GM13977 (cell line): ENCODE data around the gene TTC28.

ENCODE experiments used
- DNase-seq: peaks from one replicate; pipeline ENCODE4 v3.0.0; 2012; ENCODE audit warnings: low spot score
- in situ Hi-C: fragments of 300-500 bp; cut with MboI; formaldehyde crosslinking; loops from one replicate; pipeline ENCODE4 v1.12.0; 2022; ENCODE audit warnings: low sequenced_read_pairs, low pct_unique_long_range_greater_than_20kb, mixed read lengths, inconsistent platforms; ENCODE audit not compliant: unreplicated experiment
- TF ChIP-seq, protein P1 (sequence below): IDR thresholded peaks from 2 replicates; pipeline ENCODE4 v1.5.1; 2012; ENCODE audit warnings: mild to moderate bottlenecking, control low read depth; ENCODE audit not compliant: insufficient read depth; ENCODE audit errors: extremely low read depth, missing control alignments

TTC28 gene

DNA sequence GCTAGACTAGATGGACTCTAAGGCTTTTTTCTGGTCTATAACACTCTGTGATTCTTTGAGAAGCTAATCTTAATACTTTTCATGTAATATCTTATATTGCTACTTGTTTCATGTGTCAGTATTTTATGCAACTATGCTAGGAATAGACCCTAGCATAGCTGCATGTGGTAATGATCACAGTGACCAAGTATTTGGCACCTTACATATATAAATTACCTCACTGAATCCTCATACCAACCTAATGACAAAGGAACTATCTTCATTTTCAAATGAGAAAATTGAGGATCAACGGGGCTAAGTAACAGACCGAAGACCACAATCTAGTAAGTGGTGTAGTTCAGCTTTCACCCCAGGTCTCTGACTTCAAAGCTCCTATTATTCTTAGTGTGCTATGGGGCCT lies 433.2 kb downstream of the TTC28 start:
- in situ Hi-C loops = no loop called here
- TF ChIP-seq, protein P1, sequence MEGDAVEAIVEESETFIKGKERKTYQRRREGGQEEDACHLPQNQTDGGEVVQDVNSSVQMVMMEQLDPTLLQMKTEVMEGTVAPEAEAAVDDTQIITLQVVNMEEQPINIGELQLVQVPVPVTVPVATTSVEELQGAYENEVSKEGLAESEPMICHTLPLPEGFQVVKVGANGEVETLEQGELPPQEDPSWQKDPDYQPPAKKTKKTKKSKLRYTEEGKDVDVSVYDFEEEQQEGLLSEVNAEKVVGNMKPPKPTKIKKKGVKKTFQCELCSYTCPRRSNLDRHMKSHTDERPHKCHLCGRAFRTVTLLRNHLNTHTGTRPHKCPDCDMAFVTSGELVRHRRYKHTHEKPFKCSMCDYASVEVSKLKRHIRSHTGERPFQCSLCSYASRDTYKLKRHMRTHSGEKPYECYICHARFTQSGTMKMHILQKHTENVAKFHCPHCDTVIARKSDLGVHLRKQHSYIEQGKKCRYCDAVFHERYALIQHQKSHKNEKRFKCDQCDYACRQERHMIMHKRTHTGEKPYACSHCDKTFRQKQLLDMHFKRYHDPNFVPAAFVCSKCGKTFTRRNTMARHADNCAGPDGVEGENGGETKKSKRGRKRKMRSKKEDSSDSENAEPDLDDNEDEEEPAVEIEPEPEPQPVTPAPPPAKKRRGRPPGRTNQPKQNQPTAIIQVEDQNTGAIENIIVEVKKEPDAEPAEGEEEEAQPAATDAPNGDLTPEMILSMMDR = no peak
- no peak for DNase-seq

DNA sequence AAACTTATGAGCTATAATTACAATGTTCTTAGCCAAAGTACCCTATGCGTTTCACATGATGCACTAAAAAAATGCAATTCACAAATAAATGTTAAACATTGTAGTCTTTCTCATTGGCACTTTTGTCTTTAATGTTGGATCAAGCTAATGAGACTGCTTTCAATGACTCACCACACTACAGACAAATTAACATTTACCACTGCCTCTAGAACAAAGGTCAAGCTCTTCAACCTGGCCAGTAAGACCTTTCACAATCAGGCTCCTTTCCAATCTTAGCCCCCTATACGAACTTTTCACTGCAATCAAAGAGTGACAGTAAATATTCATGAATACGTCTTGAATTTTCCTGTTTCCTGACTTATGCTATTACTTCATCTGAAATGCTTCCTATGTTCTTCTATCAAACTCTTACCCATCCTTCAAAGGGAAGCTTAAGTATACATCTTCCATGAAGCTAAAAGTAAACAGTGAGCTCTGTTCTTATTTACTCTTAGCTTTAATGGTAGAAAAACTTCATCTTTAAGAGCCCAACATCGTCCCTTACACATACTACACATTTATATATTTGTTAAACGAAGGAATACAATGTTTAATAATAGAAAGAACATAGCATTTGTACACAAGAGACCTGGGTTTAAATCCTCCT lies 433.9 kb downstream of the TTC28 start:
- DNase-seq = no peak
- TF ChIP-seq, protein P1 = no peak
- in situ Hi-C loops = no loop called here

DNA sequence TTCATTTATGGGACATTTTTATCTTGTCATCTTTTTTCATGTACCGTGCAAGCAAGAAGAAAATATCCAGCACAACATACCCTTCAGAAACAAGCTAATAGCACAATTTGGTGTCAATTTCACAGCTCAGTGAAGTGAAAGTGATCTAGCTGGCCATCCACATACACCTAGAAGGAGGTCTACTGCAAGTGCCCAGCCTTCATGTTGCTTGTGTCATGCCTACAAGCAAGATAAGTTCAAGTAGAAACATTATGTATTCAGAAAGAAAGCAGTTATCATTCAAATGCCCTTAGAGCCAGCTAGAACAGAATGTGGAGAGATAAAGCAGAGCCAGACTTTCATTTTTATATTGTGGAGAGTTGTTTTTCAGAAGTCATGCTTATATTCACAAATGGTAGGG lies 434.9 kb downstream of the TTC28 start:
- in situ Hi-C loops = no loop called here
- TF ChIP-seq, protein P1 = no peak
- DNase-seq = no peak

DNA sequence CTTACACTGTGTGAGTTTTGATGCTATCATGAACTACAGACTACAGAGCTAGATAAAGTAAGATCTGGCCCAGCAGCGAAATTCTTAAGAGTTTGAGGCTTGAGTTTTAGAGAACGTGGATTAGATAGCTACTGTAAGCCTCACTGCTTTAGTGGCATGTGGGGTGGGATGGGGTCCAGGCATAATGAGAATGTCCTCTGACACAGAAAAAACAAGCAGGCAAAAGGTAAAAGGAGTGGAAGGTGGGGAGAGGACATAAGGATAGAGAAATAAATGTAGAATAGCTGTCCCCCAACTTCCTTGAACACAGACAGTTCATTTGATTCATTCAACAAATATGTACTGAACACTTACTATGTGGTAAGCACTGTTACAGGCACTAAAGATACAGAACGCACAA lies 436.1 kb downstream of the TTC28 start:
- DNase-seq = no peak
- TF ChIP-seq, protein P1 = no peak
- in situ Hi-C loops = no loop called here

DNA sequence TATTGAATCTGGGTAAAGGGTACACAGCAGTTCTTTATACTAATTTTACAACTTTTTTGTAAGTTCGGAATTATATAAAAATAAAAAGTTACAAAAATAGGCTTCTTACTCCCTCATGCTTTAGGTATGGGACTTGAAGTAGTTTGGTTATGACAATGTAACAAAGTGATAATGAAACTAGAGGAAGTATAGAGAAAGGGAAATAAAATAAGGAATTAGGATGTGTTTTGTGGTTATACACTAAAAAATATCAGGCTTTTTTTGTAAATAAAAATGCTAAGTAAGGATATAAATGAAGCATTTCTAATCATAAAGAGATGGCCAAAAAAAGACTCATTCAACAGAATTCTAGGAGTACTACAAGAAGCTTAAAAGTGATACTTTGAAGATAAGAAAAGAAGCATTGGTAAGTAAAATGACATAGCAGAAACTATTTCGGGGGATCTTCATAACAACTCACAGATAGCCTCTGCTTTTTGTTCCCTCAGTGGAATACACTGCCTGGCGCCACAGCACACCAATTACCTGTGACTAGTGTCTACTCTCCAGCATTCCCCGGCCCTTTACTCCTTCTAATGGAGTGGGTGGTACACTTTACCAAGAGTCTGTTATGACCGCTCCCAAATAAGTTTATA lies 437.9 kb downstream of the TTC28 start:
- DNase-seq = no peak
- in situ Hi-C loops = no loop called here
- TF ChIP-seq, protein P1 = no peak

DNA sequence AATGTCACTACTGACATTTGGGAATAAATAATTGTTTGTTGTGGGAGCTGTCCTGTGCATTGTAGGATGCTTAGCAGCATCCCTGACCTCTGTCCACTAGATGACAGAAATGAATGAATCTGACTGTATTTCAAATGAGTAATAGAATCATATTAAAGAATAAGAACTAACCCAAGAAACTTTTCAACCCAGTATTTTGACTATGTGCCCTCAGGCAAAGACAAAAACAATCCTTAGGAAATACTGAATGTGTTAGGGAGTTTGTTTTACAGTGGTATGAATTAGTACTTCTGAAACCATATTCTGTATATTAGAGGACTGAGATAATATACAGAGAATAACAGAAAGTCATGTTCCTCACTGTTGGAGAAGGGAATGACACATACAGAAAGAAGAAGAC lies 439.7 kb downstream of the TTC28 start:
- TF ChIP-seq, protein P1 = no peak
- in situ Hi-C loops = no loop called here

More for the DNA sequence above, 439.7 kb downstream of the TTC28 start:
- DNase-seq = no peak
